Body of pancreas (tissue), 4 donors: ENCODE measurements around the gene LDLRAD4. TPM values are rescaled to one million over a fixed set of nuclear protein-coding genes. Genes with fewer than 3 reads are reported as not detected.

Experiments
- ATAC-seq: fragments of 150-250 bp; one replicate; pipeline ENCODE4 v1.9.1; 2016
- DNase-seq, 4 donors: peaks; one replicate each; pipeline ENCODE4 v3.0.0-alpha.2; 2019
- H3K27ac ChIP-seq, 4 donors: fragments of 200-600 bp; sonication (generic); 1 replicate in 3 of 4; 2 replicates in 1 of 4; pipeline versions ENCODE4 v1.5.1 to v1.6.1; 2016 to 2019; ENCODE audit warnings: mild to moderate bottlenecking in 1 of 4, mixed read lengths in 1 of 4, moderate library complexity in 1 of 4
- H3K27me3 ChIP-seq, 2 donors: fragments of 200-600 bp; sonication (generic); one replicate each; pipeline ENCODE4 v1.6.0; 2016; ENCODE audit warnings: mild to moderate bottlenecking in 1 of 2
- H3K36me3 ChIP-seq, 2 donors: fragments of 200-600 bp; sonication (generic); replicated peaks in 1 of 2; 2 replicates each; pipeline ENCODE4 v1.5.1; 2016; ENCODE audit warnings: low read depth in 2 of 2; ENCODE audit not compliant: insufficient read depth in 1 of 2
- H3K4me1 ChIP-seq: fragments of 200-600 bp; sonication (generic); one replicate; pipeline ENCODE4 v1.6.0; 2016
- H3K4me3 ChIP-seq, 2 donors: fragments of 200-600 bp; sonication (generic); 1 replicate in 1 of 2; 2 replicates in 1 of 2; pipeline ENCODE4 v1.5.1; 2016 to 2019
- H3K9me3 ChIP-seq, 3 donors: fragments of 200-600 bp; sonication (generic); 1 replicate in 2 of 3; 2 replicates in 1 of 3; pipeline ENCODE4 v1.5.1; 2016
- CTCF ChIP-seq, 7 experiments: fragments of 450-650 bp in 4 of 7; fragments of 200-600 bp in 3 of 7; sonication (generic) in 3 of 7; IDR thresholded peaks; one replicate each; pipeline ENCODE4 v1.5.1; 2016 to 2019; ENCODE audit warnings: antibody characterized with exemption in 7 of 7
- POLR2A ChIP-seq, 3 donors: fragments of 450-650 bp; IDR thresholded peaks; one replicate each; pipeline ENCODE4 v1.6.1; 2016; ENCODE audit warnings: antibody characterized with exemption in 3 of 3, mild to moderate bottlenecking in 2 of 3
- whole genome bisulfite sequencing, 2 donors: methylation state at CpG; one replicate each; pipeline ENCODE4 v1.1.5; 2017; 5-methylcytosine and 5-hydroxymethylcytosine counted together
- intact Hi-C: fragments of 100-400 bp; cut with DNase I; formaldehyde crosslinking; loops from one replicate; pipeline ENCODE4 v1.15.1; 2023
- total RNA-seq, 2 donors: library from RNA; depleted of rRNA; stranded (reverse); fragments of >200 nt; gene quantifications; one replicate each; pipeline ENCODE4 v1.1.0, GENCODE V29; 2016

LDLRAD4 gene
- total RNA-seq, 2 donors from 2014 or later, result 8.6 to 35.9 TPM

DNA sequence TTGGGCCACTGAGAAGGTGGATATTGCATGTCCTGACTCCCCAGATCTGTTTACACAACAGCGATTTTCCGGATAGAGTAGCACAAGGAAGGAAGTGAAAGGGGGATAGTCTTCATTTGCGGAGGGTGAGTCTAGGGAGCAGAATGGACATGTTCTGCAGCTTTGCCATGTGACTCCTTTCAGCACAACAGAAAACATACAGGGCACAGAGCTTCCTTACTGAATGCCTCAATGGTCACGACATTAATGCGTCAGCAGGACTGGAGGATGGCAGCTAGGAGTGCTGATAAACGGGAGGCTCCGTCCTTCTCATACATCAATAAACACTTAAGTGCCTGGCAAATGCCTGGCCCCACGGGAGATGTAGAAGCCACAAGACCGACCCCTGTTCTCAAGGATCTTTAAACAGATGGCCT, 344.8 kb downstream of the LDLRAD4 start:
- Histone ChIP-seq H3K4me3 (no peak overlapping the region), H3K27ac (peak overlapping the region in 1 of 4 donors; percentile 59), H3K4me1 (peaks cover 1% of the 10 kb centered on the region), H3K9me3 (no peaks in the 10 kb centered on the region), H3K36me3 (no peaks in the 10 kb centered on the region), H3K27me3 (no peaks in the 10 kb centered on the region)
- intact Hi-C loops, result no loop called here
- ATAC-seq (peak; percentile 24), DNase-seq (peak in 1 of 4 donors; percentile 58)
- WGBS, 2 donors, result 56 to 60% methylated on average over 9 of the region's 9 CpGs
- no peak for TF ChIP-seq CTCF (IDR thresholded peaks at IDR 0.05)
- peak in 1 of 3 donors; percentile 12 for TF ChIP-seq POLR2A (IDR thresholded peaks at IDR 0.05)

DNA sequence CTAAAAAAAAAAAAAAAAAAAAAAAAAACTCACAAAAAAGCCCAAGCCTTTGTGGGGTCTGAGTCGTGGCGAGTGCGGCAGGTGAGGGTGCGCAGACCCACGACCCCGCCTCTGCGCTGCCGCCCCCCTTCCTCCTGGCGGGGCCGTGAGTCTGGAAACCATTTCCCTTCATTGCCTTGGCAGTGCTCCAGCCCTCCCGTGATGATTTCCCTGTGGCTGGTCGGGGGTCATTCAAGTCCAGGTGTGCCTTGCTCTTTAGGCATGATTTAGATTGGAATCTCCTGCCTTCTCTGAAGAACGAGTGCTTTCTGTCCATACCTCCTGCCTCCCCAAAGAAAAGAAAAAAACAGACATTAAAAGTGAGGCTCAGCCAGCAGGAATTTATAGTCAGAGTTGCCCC, 346.0 kb downstream of the LDLRAD4 start:
- DNase-seq (no peak), ATAC-seq (no peak)
- Histone ChIP-seq H3K27ac (no peak overlapping the region), H3K36me3 (no peaks in the 10 kb centered on the region), H3K4me3 (no peak overlapping the region), H3K9me3 (no peaks in the 10 kb centered on the region), H3K27me3 (no peaks in the 10 kb centered on the region), H3K4me1 (no peaks in the 10 kb centered on the region)
- TF ChIP-seq POLR2A (IDR thresholded peaks at IDR 0.05) (no peak), CTCF (IDR thresholded peaks at IDR 0.05) (no peak)
- intact Hi-C loops, result no loop called here
- WGBS, 2 donors, result 53 to 59% methylated on average over 13 of the region's 13 CpGs

GRCh38 chr18:13565228-13565627, 346.7 kb downstream of the LDLRAD4 start:
- Histone ChIP-seq H3K4me1 (no peaks in the 10 kb centered on the region), H3K27ac (no peak overlapping the region), H3K27me3 (no peaks in the 10 kb centered on the region), H3K36me3 (no peaks in the 10 kb centered on the region), H3K4me3 (no peak overlapping the region), H3K9me3 (no peaks in the 10 kb centered on the region)
- DNase-seq, result no peak
- WGBS, 2 donors, result 92 to 100% methylated on average over 2 to 17 of the region's 17 CpGs
- no peak for TF ChIP-seq POLR2A (IDR thresholded peaks at IDR 0.05)
- no peak for TF ChIP-seq CTCF (IDR thresholded peaks at IDR 0.05)
- ATAC-seq, result no peak
- intact Hi-C loops, result no loop called here

DNA sequence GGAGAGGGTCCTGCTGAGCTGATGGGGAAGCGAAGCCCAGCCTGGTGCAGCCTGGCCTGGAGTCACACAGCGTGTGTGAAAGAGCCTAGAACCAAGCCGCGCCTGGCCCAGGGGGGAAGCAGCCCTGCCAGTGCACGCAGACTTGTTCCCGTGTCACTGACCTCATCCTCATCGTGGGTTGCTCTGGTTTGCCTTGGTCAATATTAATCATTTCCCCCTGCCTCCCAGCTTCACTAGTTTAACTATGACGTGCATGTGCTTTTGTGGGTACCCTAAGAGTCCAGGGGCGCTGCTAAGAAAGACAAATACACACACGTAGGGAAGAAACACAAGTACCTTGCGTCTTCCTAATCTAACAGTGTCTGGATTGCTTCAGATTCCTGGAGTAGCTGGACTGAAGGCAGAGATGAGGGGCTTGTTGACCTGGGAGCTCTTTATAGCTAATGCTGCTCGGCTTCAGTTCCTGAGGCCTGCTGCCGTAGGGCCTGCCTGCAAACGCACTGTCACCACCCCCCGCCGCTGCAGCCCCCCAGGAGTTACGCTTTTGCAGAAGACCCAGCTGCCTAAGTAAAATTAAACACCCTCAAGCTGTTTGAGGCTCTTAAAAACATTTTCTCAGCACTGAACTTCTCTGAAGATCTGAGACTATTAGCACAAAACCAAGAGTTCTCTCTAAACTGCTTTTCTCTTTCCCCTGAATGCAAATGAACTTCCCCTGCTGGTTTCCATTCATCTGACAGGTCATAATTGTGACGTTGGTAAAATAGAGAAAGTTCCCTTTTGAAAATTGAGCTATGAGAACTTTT, 348.6 kb downstream of the LDLRAD4 start:
- 71 to 73% methylated on average over 12 to 18 of the region's 18 CpGs for WGBS, 2 donors

More for the DNA sequence above, 348.6 kb downstream of the LDLRAD4 start:
- intact Hi-C loops, result no loop called here
- DNase-seq (peak in 1 of 4 donors; percentile 76), ATAC-seq (no peak)
- Histone ChIP-seq H3K36me3 (no peaks in the 10 kb centered on the region), H3K4me3 (no peak overlapping the region), H3K27me3 (no peaks in the 10 kb centered on the region), H3K27ac (peak overlapping the region in 1 of 4 donors; percentile 70), H3K9me3 (no peaks in the 10 kb centered on the region), H3K4me1 (no peaks in the 10 kb centered on the region)
- TF ChIP-seq POLR2A (IDR thresholded peaks at IDR 0.05), result peak in 1 of 3 donors; percentile 30
- no peak for TF ChIP-seq CTCF (IDR thresholded peaks at IDR 0.05)
